SK-N-SH treated with all-trans-retinoic acid at 6 μM for 48 hours (cell line): ENCODE results near the gene APEH.

Experiments used
- ATAC-seq: fragments of 200-7000 bp; cut with Tn5 transposase; 3 replicates; pipeline ENCODE4 v1.9.1; 2020; ENCODE audit warnings: mild to moderate bottlenecking, moderate library complexity
- ARNTL ChIP-seq: fragments of 450-650 bp; formaldehyde crosslinking; IDR thresholded peaks from 2 replicates; pipeline ENCODE4 v1.5.0; 2020; ENCODE audit warnings: low read depth, mild to moderate bottlenecking, moderate library complexity, borderline replicate concordance
- BACH2 ChIP-seq: fragments of 250-450 bp; sonication (Bioruptor Pico); IDR thresholded peaks from 2 replicates; pipeline ENCODE4 v1.9.0; 2021; ENCODE audit warnings: mild to moderate bottlenecking, borderline replicate concordance
- CREB5 ChIP-seq: fragments of 250-450 bp; sonication (Bioruptor Pico); IDR thresholded peaks from 2 replicates; pipeline ENCODE4 v1.5.1; 2020; ENCODE audit warnings: low read depth, mild to moderate bottlenecking, moderate library complexity
- CSDC2 ChIP-seq: fragments of 250-450 bp; sonication (Bioruptor Pico); IDR thresholded peaks from 2 replicates; pipeline ENCODE4 v1.5.0; 2020; ENCODE audit warnings: mild to moderate bottlenecking, moderate library complexity
- ESRRG ChIP-seq: fragments of 250-450 bp; sonication (Bioruptor Pico); IDR thresholded peaks from 2 replicates; pipeline ENCODE4 v1.6.1; 2021; ENCODE audit warnings: mild to moderate bottlenecking
- GLIS3 ChIP-seq: fragments of 250-450 bp; sonication (Bioruptor Pico); IDR thresholded peaks from 2 replicates; pipeline ENCODE4 v1.5.0; 2020; ENCODE audit warnings: mild to moderate bottlenecking, moderate library complexity
- ISL1 ChIP-seq: fragments of 250-450 bp; sonication (Bioruptor Pico); IDR thresholded peaks from 2 replicates; pipeline ENCODE4 v2.1.2; 2022; ENCODE audit warnings: mild to moderate bottlenecking, moderate library complexity
- OSR1 ChIP-seq: fragments of 250-450 bp; sonication (Bioruptor Pico); IDR thresholded peaks from 2 replicates; pipeline ENCODE4 v1.8.0; 2022; ENCODE audit warnings: moderate library complexity, mild to moderate bottlenecking, inconsistent platforms
- POU6F1 ChIP-seq: fragments of 250-450 bp; sonication (Bioruptor Pico); IDR thresholded peaks from 2 replicates; pipeline ENCODE4 v1.8.0; 2021; ENCODE audit warnings: low read depth, mild to moderate bottlenecking, moderate library complexity, borderline replicate concordance
- PPARA ChIP-seq: fragments of 250-450 bp; sonication (Bioruptor Pico); IDR thresholded peaks from 2 replicates; pipeline ENCODE4 v1.5.0; 2020; ENCODE audit warnings: mild to moderate bottlenecking, borderline replicate concordance
- RARB ChIP-seq: fragments of 250-450 bp; sonication (Bioruptor Pico); IDR thresholded peaks from 2 replicates; pipeline ENCODE4 v1.8.0; 2021; ENCODE audit warnings: mild to moderate bottlenecking, moderate library complexity
- SNAI2 ChIP-seq: fragments of 250-450 bp; sonication (Bioruptor Pico); IDR thresholded peaks from 2 replicates; pipeline ENCODE4 v1.5.0; 2020; ENCODE audit warnings: mild to moderate bottlenecking, moderate library complexity
- TCF4 ChIP-seq: fragments of 250-450 bp; sonication (Bioruptor Pico); IDR thresholded peaks from 2 replicates; pipeline ENCODE4 v1.8.0; 2021; ENCODE audit warnings: mild to moderate bottlenecking, moderate library complexity, borderline replicate concordance
- TOX ChIP-seq: fragments of 250-450 bp; sonication (Bioruptor Pico); IDR thresholded peaks from 2 replicates; pipeline ENCODE4 v1.8.0; 2021; ENCODE audit warnings: mild to moderate bottlenecking, moderate library complexity, borderline replicate concordance
- TSHZ2 ChIP-seq: fragments of 250-450 bp; sonication (Bioruptor Pico); IDR thresholded peaks from 2 replicates; pipeline ENCODE4 v1.5.0; 2020; ENCODE audit warnings: mild to moderate bottlenecking, moderate library complexity
- ZC3H10 ChIP-seq: fragments of 250-450 bp; sonication (Bioruptor Pico); IDR thresholded peaks from 2 replicates; pipeline ENCODE4 v1.5.1; 2021; ENCODE audit warnings: mild to moderate bottlenecking, moderate library complexity
- ZFP3 ChIP-seq: fragments of 250-450 bp; sonication (Bioruptor Pico); IDR thresholded peaks from 2 replicates; pipeline ENCODE4 v1.5.0; 2020; ENCODE audit warnings: mild to moderate bottlenecking, moderate library complexity
- ZFP30 ChIP-seq: fragments of 450-650 bp; formaldehyde crosslinking; IDR thresholded peaks from 2 replicates; pipeline ENCODE4 v1.5.0; 2022; ENCODE audit warnings: mild to moderate bottlenecking, moderate library complexity
- ZNF565 ChIP-seq: fragments of 450-650 bp; formaldehyde crosslinking; conservative IDR thresholded peaks from 2 replicates; pipeline ENCODE4 v1.5.0; 2020; ENCODE audit warnings: low read depth, mild to moderate bottlenecking, moderate library complexity
- ZNF70 ChIP-seq: fragments of 450-650 bp; formaldehyde crosslinking; IDR thresholded peaks from 2 replicates; pipeline ENCODE4 v1.5.0; 2020; ENCODE audit warnings: mild to moderate bottlenecking, moderate library complexity
- ZNF8 ChIP-seq: fragments of 450-650 bp; formaldehyde crosslinking; IDR thresholded peaks from 2 replicates; pipeline ENCODE4 v1.5.0; 2020; ENCODE audit warnings: mild to moderate bottlenecking, moderate library complexity
- TF ChIP-seq, protein P1 (sequence below): fragments of 250-450 bp; sonication (Bioruptor Pico); IDR thresholded peaks from 2 replicates; pipeline ENCODE4 v1.5.1; 2021; ENCODE audit warnings: mild to moderate bottlenecking, moderate library complexity

The APEH gene

DNA sequence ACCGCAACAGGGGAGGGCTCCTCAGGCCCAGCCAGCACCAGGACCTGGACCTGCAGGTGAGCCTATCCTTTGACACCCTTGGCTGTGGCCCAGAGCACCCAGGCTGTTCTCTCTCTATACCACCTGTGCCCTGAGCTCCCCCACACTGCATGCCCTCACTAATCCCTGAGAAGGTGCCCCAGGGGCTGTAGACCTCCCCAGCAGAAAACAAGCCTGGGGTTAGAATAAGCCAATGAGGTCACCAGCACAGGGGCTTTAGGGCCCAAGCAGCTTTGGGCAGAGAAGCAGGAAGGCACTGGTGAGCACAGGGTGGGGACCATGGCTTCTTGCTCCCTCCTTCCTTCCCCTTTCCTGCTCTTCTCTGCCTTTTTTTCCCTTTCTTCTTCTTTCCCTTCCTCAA lies 10.3 kb upstream of the APEH start:
- TF ChIP-seq PPARA: no peak
- no peak for TF ChIP-seq CREB5 (CRISPR knock-in tag)
- TF ChIP-seq TOX (CRISPR knock-in tag): no peak
- ATAC-seq: no peak

- ATAC-seq: no peak
- TF ChIP-seq ZNF565 (CRISPR knock-in tag) (no peak), SNAI2 (CRISPR knock-in tag) (no peak), GLIS3 (CRISPR knock-in tag) (no peak), ISL1 (CRISPR knock-in tag) (no peak), ARNTL (CRISPR knock-in tag) (no peak), ZFP3 (CRISPR knock-in tag) (no peak), CSDC2 (CRISPR knock-in tag) (no peak), ZNF8 (CRISPR knock-in tag) (no peak), ZNF70 (CRISPR knock-in tag) (no peak), PPARA (no peak), TOX (CRISPR knock-in tag) (no peak), RARB (no peak), ZC3H10 (CRISPR knock-in tag) (no peak), BACH2 (CRISPR knock-in tag) (no peak), TSHZ2 (no peak)
- TF ChIP-seq, protein P1, sequence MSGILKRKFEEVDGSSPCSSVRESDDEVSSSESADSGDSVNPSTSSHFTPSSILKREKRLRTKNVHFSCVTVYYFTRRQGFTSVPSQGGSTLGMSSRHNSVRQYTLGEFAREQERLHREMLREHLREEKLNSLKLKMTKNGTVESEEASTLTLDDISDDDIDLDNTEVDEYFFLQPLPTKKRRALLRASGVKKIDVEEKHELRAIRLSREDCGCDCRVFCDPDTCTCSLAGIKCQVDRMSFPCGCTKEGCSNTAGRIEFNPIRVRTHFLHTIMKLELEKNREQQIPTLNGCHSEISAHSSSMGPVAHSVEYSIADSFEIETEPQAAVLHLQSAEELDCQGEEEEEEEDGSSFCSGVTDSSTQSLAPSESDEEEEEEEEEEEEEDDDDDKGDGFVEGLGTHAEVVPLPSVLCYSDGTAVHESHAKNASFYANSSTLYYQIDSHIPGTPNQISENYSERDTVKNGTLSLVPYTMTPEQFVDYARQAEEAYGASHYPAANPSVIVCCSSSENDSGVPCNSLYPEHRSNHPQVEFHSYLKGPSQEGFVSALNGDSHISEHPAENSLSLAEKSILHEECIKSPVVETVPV (CRISPR knock-in tag): no peak
Observed at GRCh38 chr3:49664300-49664699, 9.9 kb upstream of the APEH start.

- ATAC-seq: 0 out of 3 replicates have a peak, but pooled peaks have one; percentile 11
- TF ChIP-seq ZFP30 (CRISPR knock-in tag) (no peak), ZNF70 (CRISPR knock-in tag) (no peak), PPARA (no peak), BACH2 (CRISPR knock-in tag) (no peak), TOX (CRISPR knock-in tag) (no peak), ARNTL (CRISPR knock-in tag) (no peak), OSR1 (CRISPR knock-in tag) (no peak), ZNF565 (CRISPR knock-in tag) (no peak), ZC3H10 (CRISPR knock-in tag) (no peak), ESRRG (CRISPR knock-in tag) (no peak), ZNF8 (CRISPR knock-in tag) (no peak), ISL1 (CRISPR knock-in tag) (no peak), POU6F1 (CRISPR knock-in tag) (no peak), RARB (no peak), CSDC2 (CRISPR knock-in tag) (no peak), TCF4 (CRISPR knock-in tag) (no peak)
- TF ChIP-seq, protein P1 (CRISPR knock-in tag): no peak
Observed at GRCh38 chr3:49665822-49666519, 8.2 kb upstream of the APEH start.
